Measurements from ENCODE around the gene QSOX2. TPM values are rescaled to one million over a fixed set of nuclear protein-coding genes. Genes with fewer than 3 reads are reported as not detected.

QSOX2 gene
- total RNA-seq, 1 experiment from 2014 or later = 40.0 TPM

- no peak overlapping the region for H3K27ac ChIP-seq (ENCODE audit: low read length)
- intact Hi-C loops (cut with micrococcal nuclease; ENCODE audit: unreplicated experiment) (no loop called here), in situ Hi-C loops (cut with HindIII; ENCODE audit: low pct_unique_long_range_greater_than_20kb, low sequenced_read_pairs) (no loop called here)
- ATAC-seq (no peak), DNase-seq (ENCODE audit: low read depth, low spot score) (no peak)
- peaks cover 15% of the 10 kb centered on the region for H3K4me1 ChIP-seq (ENCODE audit: control insufficient read depth, insufficient read depth, low read length)
- no TSS peak for BruUV-seq (replicated peaks)
- no peak overlapping the region for H3K4me3 ChIP-seq (ENCODE audit: low read depth in 2 of 2, low read length in 2 of 2)
- no peaks in the 10 kb centered on the region for H3K27me3 ChIP-seq (ENCODE audit: control insufficient read depth, insufficient read depth, low read length)
- TF ChIP-seq SIN3A (IDR thresholded peaks at IDR 0.05; ENCODE audit: borderline replicate concordance, insufficient read depth, low read depth, low read length) = no peak
- no peak for TF ChIP-seq POLR2AphosphoS5 (IDR thresholded peaks at IDR 0.05; ENCODE audit: low read depth, low read length)
- TF ChIP-seq, protein P1, sequence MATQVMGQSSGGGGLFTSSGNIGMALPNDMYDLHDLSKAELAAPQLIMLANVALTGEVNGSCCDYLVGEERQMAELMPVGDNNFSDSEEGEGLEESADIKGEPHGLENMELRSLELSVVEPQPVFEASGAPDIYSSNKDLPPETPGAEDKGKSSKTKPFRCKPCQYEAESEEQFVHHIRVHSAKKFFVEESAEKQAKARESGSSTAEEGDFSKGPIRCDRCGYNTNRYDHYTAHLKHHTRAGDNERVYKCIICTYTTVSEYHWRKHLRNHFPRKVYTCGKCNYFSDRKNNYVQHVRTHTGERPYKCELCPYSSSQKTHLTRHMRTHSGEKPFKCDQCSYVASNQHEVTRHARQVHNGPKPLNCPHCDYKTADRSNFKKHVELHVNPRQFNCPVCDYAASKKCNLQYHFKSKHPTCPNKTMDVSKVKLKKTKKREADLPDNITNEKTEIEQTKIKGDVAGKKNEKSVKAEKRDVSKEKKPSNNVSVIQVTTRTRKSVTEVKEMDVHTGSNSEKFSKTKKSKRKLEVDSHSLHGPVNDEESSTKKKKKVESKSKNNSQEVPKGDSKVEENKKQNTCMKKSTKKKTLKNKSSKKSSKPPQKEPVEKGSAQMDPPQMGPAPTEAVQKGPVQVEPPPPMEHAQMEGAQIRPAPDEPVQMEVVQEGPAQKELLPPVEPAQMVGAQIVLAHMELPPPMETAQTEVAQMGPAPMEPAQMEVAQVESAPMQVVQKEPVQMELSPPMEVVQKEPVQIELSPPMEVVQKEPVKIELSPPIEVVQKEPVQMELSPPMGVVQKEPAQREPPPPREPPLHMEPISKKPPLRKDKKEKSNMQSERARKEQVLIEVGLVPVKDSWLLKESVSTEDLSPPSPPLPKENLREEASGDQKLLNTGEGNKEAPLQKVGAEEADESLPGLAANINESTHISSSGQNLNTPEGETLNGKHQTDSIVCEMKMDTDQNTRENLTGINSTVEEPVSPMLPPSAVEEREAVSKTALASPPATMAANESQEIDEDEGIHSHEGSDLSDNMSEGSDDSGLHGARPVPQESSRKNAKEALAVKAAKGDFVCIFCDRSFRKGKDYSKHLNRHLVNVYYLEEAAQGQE (IDR thresholded peaks at IDR 0.05; ENCODE audit: insufficient read depth in 1 of 2, low read depth in 2 of 2, low read length in 1 of 2) = no peak
- TF ChIP-seq, protein P2, sequence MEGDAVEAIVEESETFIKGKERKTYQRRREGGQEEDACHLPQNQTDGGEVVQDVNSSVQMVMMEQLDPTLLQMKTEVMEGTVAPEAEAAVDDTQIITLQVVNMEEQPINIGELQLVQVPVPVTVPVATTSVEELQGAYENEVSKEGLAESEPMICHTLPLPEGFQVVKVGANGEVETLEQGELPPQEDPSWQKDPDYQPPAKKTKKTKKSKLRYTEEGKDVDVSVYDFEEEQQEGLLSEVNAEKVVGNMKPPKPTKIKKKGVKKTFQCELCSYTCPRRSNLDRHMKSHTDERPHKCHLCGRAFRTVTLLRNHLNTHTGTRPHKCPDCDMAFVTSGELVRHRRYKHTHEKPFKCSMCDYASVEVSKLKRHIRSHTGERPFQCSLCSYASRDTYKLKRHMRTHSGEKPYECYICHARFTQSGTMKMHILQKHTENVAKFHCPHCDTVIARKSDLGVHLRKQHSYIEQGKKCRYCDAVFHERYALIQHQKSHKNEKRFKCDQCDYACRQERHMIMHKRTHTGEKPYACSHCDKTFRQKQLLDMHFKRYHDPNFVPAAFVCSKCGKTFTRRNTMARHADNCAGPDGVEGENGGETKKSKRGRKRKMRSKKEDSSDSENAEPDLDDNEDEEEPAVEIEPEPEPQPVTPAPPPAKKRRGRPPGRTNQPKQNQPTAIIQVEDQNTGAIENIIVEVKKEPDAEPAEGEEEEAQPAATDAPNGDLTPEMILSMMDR (IDR thresholded peaks at IDR 0.05) = no peak
- no peak for TF ChIP-seq TCF7L2 (IDR thresholded peaks at IDR 0.05; ENCODE audit: low read depth, low read length)
- no peaks in the 10 kb centered on the region for H3K9me3 ChIP-seq (ENCODE audit: control insufficient read depth, insufficient read depth, low read depth, low read length)
- POLR2A ChIA-PET = no interaction called here
- H3K36me3 ChIP-seq (ENCODE audit: control insufficient read depth, insufficient read depth, low read length) = peaks cover 4% of the 10 kb centered on the region; the same call in 1 of the 2 replicates
- CTCF ChIA-PET = interaction anchor here (0.6 kb wide), 1 partner anchor 1395 kb away, joined by 3 read pairs; no protein-coding TSS in a partner anchor
Measured at GRCh38 chr9:136246849-136247550, 1.4 kb upstream of the QSOX2 start.

- in situ Hi-C loops (cut with HindIII; ENCODE audit: low pct_unique_long_range_greater_than_20kb, low sequenced_read_pairs) (no loop called here), intact Hi-C loops (cut with micrococcal nuclease; ENCODE audit: unreplicated experiment) (no loop called here)
- Histone ChIP-seq H3K4me1 (ENCODE audit: control insufficient read depth, insufficient read depth, low read length) (peaks cover 15% of the 10 kb centered on the region), H3K9me3 (ENCODE audit: control insufficient read depth, insufficient read depth, low read depth, low read length) (no peaks in the 10 kb centered on the region), H3K27ac (ENCODE audit: low read length) (peak overlapping the region; percentile 86), H3K27me3 (ENCODE audit: control insufficient read depth, insufficient read depth, low read length) (no peaks in the 10 kb centered on the region), H3K4me3 (ENCODE audit: low read depth in 2 of 2, low read length in 2 of 2) (peak overlapping the region; percentile 71 to 84), H3K36me3 (ENCODE audit: control insufficient read depth, insufficient read depth, low read length) (peaks cover 4% of the 10 kb centered on the region; the same call in 1 of the 2 replicates)
- ChIA-PET POLR2A (no interaction called here), CTCF (no interaction called here)
- ATAC-seq = no peak
- BruUV-seq (replicated peaks) = no TSS peak
- TF ChIP-seq, protein P1 (IDR thresholded peaks at IDR 0.05; ENCODE audit: insufficient read depth in 1 of 2, low read depth in 2 of 2, low read length in 1 of 2) = no peak
- TF ChIP-seq, protein P2 (IDR thresholded peaks at IDR 0.05) = no peak
- TF ChIP-seq TCF7L2 (IDR thresholded peaks at IDR 0.05; ENCODE audit: low read depth, low read length) (no peak), SIN3A (IDR thresholded peaks at IDR 0.05; ENCODE audit: borderline replicate concordance, insufficient read depth, low read depth, low read length) (no peak)
- DNase-seq (ENCODE audit: low read depth, low spot score) = no peak
Measured at GRCh38 chr9:136244969-136245218, 718 bp downstream of the QSOX2 start.

Data from Panc1 (cell line).